IPS-NIHi7 (cell line): ENCODE results near the gene PSMD2.

Source experiments
- DNase-seq: peaks from one replicate; pipeline ENCODE4 v3.0.0; 2012; ENCODE audit warnings: mixed read lengths; ENCODE audit errors: extremely low spot score

PSMD2 gene

GRCh38 chr3:184282941-184283340 lies 16.1 kb upstream of the PSMD2 start:
- DNase-seq = no peak

- DNase-seq = no peak
These were observed 15.4 kb upstream of the PSMD2 start for GRCh38 chr3:184283681-184284080.

- DNase-seq = peak; percentile 95
These were observed 14.3 kb upstream of the PSMD2 start for GRCh38 chr3:184284696-184285095.

GRCh38 chr3:184289426-184289938 lies 9.6 kb upstream of the PSMD2 start:
- peak; percentile 87 for DNase-seq

- DNase-seq = peak; percentile 21
These were observed 8.7 kb upstream of the PSMD2 start for GRCh38 chr3:184290331-184290730.

GRCh38 chr3:184291044-184291737 lies 7.8 kb upstream of the PSMD2 start:
- DNase-seq = no peak

- no peak for DNase-seq
These were observed 7.1 kb upstream of the PSMD2 start for GRCh38 chr3:184291738-184292445.

GRCh38 chr3:184295771-184296170 lies 3.3 kb upstream of the PSMD2 start:
- no peak for DNase-seq

- DNase-seq = no peak
These were observed 2.4 kb upstream of the PSMD2 start for GRCh38 chr3:184296616-184297015.

GRCh38 chr3:184299488-184300377 lies 692 bp downstream of the PSMD2 start:
- no peak for DNase-seq

GRCh38 chr3:184300378-184300720 lies 1.3 kb downstream of the PSMD2 start:
- no peak for DNase-seq

GRCh38 chr3:184305577-184305976 lies 6.5 kb downstream of the PSMD2 start:
- DNase-seq = no peak

- DNase-seq = no peak
These were observed 7.4 kb downstream of the PSMD2 start for GRCh38 chr3:184306341-184306972.

GRCh38 chr3:184307915-184308314 lies 8.9 kb downstream of the PSMD2 start:
- DNase-seq = no peak

- DNase-seq = no peak
These were observed 9.7 kb downstream of the PSMD2 start for GRCh38 chr3:184308744-184309143.

- no peak for DNase-seq
These were observed 12.6 kb downstream of the PSMD2 start for GRCh38 chr3:184311633-184312032.

- DNase-seq = peak; percentile 97
These were observed 15.3 kb downstream of the PSMD2 start, which contains the start of gene EIF4G1 for GRCh38 chr3:184314363-184314699. Gene EIF4G1 (plus strand): TSS chr3:184314606. CDS start chr3:184315797, 1,191 bp downstream.

- DNase-seq = peak; percentile 57
These were observed 15.9 kb downstream of the PSMD2 start for GRCh38 chr3:184314700-184315542.

- no peak for DNase-seq
These were observed 16.5 kb downstream of the PSMD2 start for GRCh38 chr3:184315543-184315867.

- no peak for DNase-seq
These were observed 17.0 kb downstream of the PSMD2 start for GRCh38 chr3:184315871-184316661.
